Activated CD4-positive, alpha-beta T cell treated with anti-CD3 and anti-CD28 coated beads, Interleukin-10, Interleukin-2, amounts not matched to agents 100 ng/mL and 50 ng/mL, durations not matched to agents 16 hours and 8 hours (primary cell): ENCODE data around the gene SPP1.
A peak's percentile ranks its signal among the peaks of the same experiment; 100 is the strongest.

Experiments
- DNase-seq: peaks from one replicate; pipeline ENCODE4 v3.0.0-alpha.2; 2020

SPP1 gene

GRCh38 chr4:87957061-87957460 lies 18.5 kb upstream of the SPP1 start:
- DNase-seq, result no peak

GRCh38 chr4:87961993-87962392 lies 13.5 kb upstream of the SPP1 start:
- no peak for DNase-seq

GRCh38 chr4:87962398-87963146 lies 12.9 kb upstream of the SPP1 start:
- no peak for DNase-seq

- DNase-seq, result no peak
These were observed 10.0 kb upstream of the SPP1 start for GRCh38 chr4:87965501-87965975.

- DNase-seq, result no peak
These were observed 9.4 kb upstream of the SPP1 start for GRCh38 chr4:87966095-87966496.

- no peak for DNase-seq
These were observed 8.3 kb upstream of the SPP1 start for GRCh38 chr4:87967193-87967592.

- DNase-seq, result no peak
These were observed 5.4 kb upstream of the SPP1 start for GRCh38 chr4:87970121-87970520.

- no peak for DNase-seq
These were observed 3.6 kb upstream of the SPP1 start for GRCh38 chr4:87971866-87972265.

GRCh38 chr4:87973283-87974169 lies 2.0 kb upstream of the SPP1 start:
- DNase-seq, result peak; percentile 50

- no peak for DNase-seq
These were observed 555 bp upstream of the SPP1 start for GRCh38 chr4:87974856-87975462.

GRCh38 chr4:87977521-87978278 lies 2.2 kb downstream of the SPP1 start:
- DNase-seq, result no peak

GRCh38 chr4:87978681-87979080 lies 3.2 kb downstream of the SPP1 start:
- no peak for DNase-seq

- DNase-seq, result no peak
These were observed 4.3 kb downstream of the SPP1 start for GRCh38 chr4:87979810-87980209.

GRCh38 chr4:87981486-87981885 lies 6.0 kb downstream of the SPP1 start:
- no peak for DNase-seq

GRCh38 chr4:87982036-87982435 lies 6.5 kb downstream of the SPP1 start:
- no peak for DNase-seq

- no peak for DNase-seq
These were observed 7.0 kb downstream of the SPP1 start for GRCh38 chr4:87982446-87983010.

GRCh38 chr4:87983996-87984395 lies 8.5 kb downstream of the SPP1 start:
- no peak for DNase-seq

GRCh38 chr4:87985097-87985886 lies 9.8 kb downstream of the SPP1 start:
- DNase-seq, result peak; percentile 54

- DNase-seq, result no peak
These were observed 10.3 kb downstream of the SPP1 start for GRCh38 chr4:87985887-87986200.

GRCh38 chr4:87986508-87986907 lies 11.0 kb downstream of the SPP1 start:
- no peak for DNase-seq

GRCh38 chr4:87989765-87990164 lies 14.3 kb downstream of the SPP1 start:
- no peak for DNase-seq

GRCh38 chr4:87995435-87995834 lies 19.9 kb downstream of the SPP1 start:
- DNase-seq, result no peak
